Endodermal cell (in vitro differentiated cells): Measurements from ENCODE around the gene PPL. TPM values are rescaled to one million over a fixed set of nuclear protein-coding genes. Genes with fewer than 3 reads are reported as not detected.

ENCODE experiments used
- DNase-seq: peaks from one replicate; pipeline ENCODE4 v3.0.0-alpha.2; 2017
- H3K27ac ChIP-seq: 2 replicates; pipeline ENCODE4 v1.5.1; 2013; ENCODE audit warnings: mild to moderate bottlenecking, low read depth, low read length, moderate library complexity
- H3K27me3 ChIP-seq: 2 replicates; pipeline ENCODE4 v1.6.1; 2013; ENCODE audit warnings: mild to moderate bottlenecking, low read length, moderate library complexity; ENCODE audit not compliant: insufficient read depth, control insufficient read depth, poor library complexity, severe bottlenecking
- H3K36me3 ChIP-seq: 2 replicates; pipeline ENCODE4 v1.7.0; 2013; ENCODE audit warnings: mild to moderate bottlenecking, low read length, moderate library complexity; ENCODE audit not compliant: control insufficient read depth, insufficient read depth
- H3K4me1 ChIP-seq: one replicate; pipeline ENCODE4 v1.7.0; 2013; ENCODE audit warnings: low read length; ENCODE audit not compliant: control insufficient read depth, insufficient read depth
- H3K4me3 ChIP-seq: 2 replicates; pipeline ENCODE4 v1.5.1; 2013; ENCODE audit warnings: mild to moderate bottlenecking, low read length, moderate library complexity
- H3K9ac ChIP-seq: 2 replicates; pipeline ENCODE4 v1.6.1; 2013; ENCODE audit warnings: mild to moderate bottlenecking, low read length, moderate library complexity; ENCODE audit not compliant: poor library complexity, severe bottlenecking; ENCODE audit errors: extremely low read depth
- H3K9me3 ChIP-seq: 2 replicates; pipeline ENCODE4 v1.6.1; 2013; ENCODE audit warnings: mild to moderate bottlenecking, low read length, moderate library complexity; ENCODE audit not compliant: control insufficient read depth
- H3K27ac Mint-ChIP-seq: 2 replicates; pipeline ENCODE4 v1.8.0; 2020; ENCODE audit warnings: mixed read lengths
- H3K27me3 Mint-ChIP-seq: 2 replicates; pipeline ENCODE4 v1.8.0; 2021; ENCODE audit warnings: mild to moderate bottlenecking, mixed read lengths; ENCODE audit not compliant: insufficient read depth
- H3K36me3 Mint-ChIP-seq: 2 replicates; pipeline ENCODE4 v1.8.0; 2020; ENCODE audit warnings: low read depth, mixed read lengths
- H3K4me1 Mint-ChIP-seq: 2 replicates; pipeline ENCODE4 v1.8.0; 2020; ENCODE audit warnings: mixed read lengths
- H3K4me3 Mint-ChIP-seq: 2 replicates; pipeline ENCODE4 v1.8.0; 2020; ENCODE audit warnings: mild to moderate bottlenecking, moderate library complexity, mixed read lengths
- H3K9me3 Mint-ChIP-seq: 2 replicates; pipeline ENCODE4 v1.8.0; 2020; ENCODE audit warnings: mild to moderate bottlenecking, mixed read lengths
- CTCF ChIP-seq: fragments of 200-600 bp; sonication (generic); conservative IDR thresholded peaks from 2 replicates; pipeline ENCODE4 v1.5.0; 2021; ENCODE audit warnings: antibody characterized with exemption, mild to moderate bottlenecking
- WGBS, 2 experiments: methylation state at CpG; one replicate each; pipeline versions ENCODE4 v1.1.5 to v1.1.7; 2013; ENCODE audit warnings: missing lambda C conversion rate in 2 of 2, mixed read lengths in 1 of 2; ENCODE audit not compliant: insufficient coverage in 1 of 2, insufficient read length in 1 of 2; 5-methylcytosine and 5-hydroxymethylcytosine counted together
- total RNA-seq, 2 donors: library from RNA; stranded (reverse); fragmentation: NEBNext Ultra II Directional in 1 of 2; extraction: Animal tissue kit (Norgen Biotek cat#: 25700) in 1 of 2; gene quantifications; 2 replicates in 1 of 2; 3 replicates in 1 of 2; pipeline ENCODE4 v1.2.1, GENCODE V29; 2021

Gene PPL
- total RNA-seq, 2 donors from 2014 or later, result 37.8 to 48.5 TPM

GRCh38 chr16:4913130-4913773, 23.7 kb downstream of the PPL start:
- H3K27ac Mint-ChIP-seq, result no peak overlapping the region
- DNase-seq, result no peak

GRCh38 chr16:4911970-4912386, 25.0 kb downstream of the PPL start:
- no peak for DNase-seq
- no peak overlapping the region for H3K27ac Mint-ChIP-seq
- peaks cover 6% of the 10 kb centered on the region for H3K4me1 Mint-ChIP-seq
- Histone ChIP-seq H3K9me3 (no peaks in the 10 kb centered on the region), H3K4me3 (no peak overlapping the region), H3K27ac (no peak overlapping the region), H3K27me3 (no peaks in the 10 kb centered on the region), H3K36me3 (no peaks in the 10 kb centered on the region), H3K9ac (no peak overlapping the region), H3K4me1 (peaks cover 8% of the 10 kb centered on the region)
- WGBS, 2 experiments, result 77 to 94% methylated on average over 5 to 6 of the region's 6 CpGs
- no peak overlapping the region for H3K4me3 Mint-ChIP-seq
- H3K36me3 Mint-ChIP-seq, result peaks cover 6% of the 10 kb centered on the region
- no peaks in the 10 kb centered on the region for H3K27me3 Mint-ChIP-seq
- no peaks in the 10 kb centered on the region for H3K9me3 Mint-ChIP-seq
- TF ChIP-seq CTCF, result no peak

More at GRCh38 chr16:4913130-4913773, 23.7 kb downstream of the PPL start:
- Histone ChIP-seq H3K4me3 (no peak overlapping the region), H3K27me3 (no peaks in the 10 kb centered on the region), H3K27ac (no peak overlapping the region), H3K9me3 (no peaks in the 10 kb centered on the region), H3K4me1 (peaks cover 8% of the 10 kb centered on the region), H3K9ac (no peak overlapping the region), H3K36me3 (no peaks in the 10 kb centered on the region)
- TF ChIP-seq CTCF, result no peak
- Mint-ChIP-seq H3K9me3 (no peaks in the 10 kb centered on the region), H3K36me3 (peaks cover 2% of the 10 kb centered on the region), H3K4me1 (peaks cover 6% of the 10 kb centered on the region), H3K4me3 (no peak overlapping the region), H3K27me3 (no peaks in the 10 kb centered on the region)
- 82 to 85% methylated on average over 3 to 7 of the region's 7 CpGs for WGBS, 2 experiments

- Mint-ChIP-seq H3K27me3 (no peaks in the 10 kb centered on the region), H3K4me1 (peaks cover 6% of the 10 kb centered on the region), H3K4me3 (no peak overlapping the region), H3K27ac (no peak overlapping the region), H3K9me3 (no peaks in the 10 kb centered on the region), H3K36me3 (peaks cover 10% of the 10 kb centered on the region)
- H3K27ac ChIP-seq, result no peak overlapping the region
- no peaks in the 10 kb centered on the region for H3K27me3 ChIP-seq
- no peak for DNase-seq
- H3K4me3 ChIP-seq, result no peak overlapping the region
- H3K9me3 ChIP-seq, result no peaks in the 10 kb centered on the region
- H3K4me1 ChIP-seq, result peaks cover 8% of the 10 kb centered on the region
- no peaks in the 10 kb centered on the region for H3K36me3 ChIP-seq
- 94 to 100% methylated on average over 5 to 11 of the region's 12 CpGs for WGBS, 2 experiments
- TF ChIP-seq CTCF, result no peak
- no peak overlapping the region for H3K9ac ChIP-seq
These were observed 26.1 kb downstream of the PPL start for GRCh38 chr16:4910828-4911227.
